NCI-H1417 treated with DMSO at 0.1 percent for 48 hours (cell line): ENCODE results near the gene SGSM1.
"Not testable (repeated sequence)": the region's sequence is repeated elsewhere in the genome, so short reads cannot be mapped to it uniquely, and the experiment has no call there.

Experiments
- DNase-seq: peaks from one replicate; lab custom pipeline; 2025; lab: John Stamatoyannopoulos, UW

The SGSM1 gene

GRCh38 chr22:24894998-24895397 lies 89.0 kb downstream of the SGSM1 start:
- no peak for DNase-seq

GRCh38 chr22:24901448-24901847 lies 95.4 kb downstream of the SGSM1 start:
- DNase-seq, result no peak

GRCh38 chr22:24905909-24906308 lies 99.9 kb downstream of the SGSM1 start:
- DNase-seq, result no peak

GRCh38 chr22:24907101-24907500 lies 101.1 kb downstream of the SGSM1 start:
- not testable (repeated sequence) for DNase-seq

GRCh38 chr22:24920029-24920428 lies 114.0 kb downstream of the SGSM1 start:
- no peak for DNase-seq

GRCh38 chr22:24925586-24926427 lies 119.8 kb downstream of the SGSM1 start:
- no peak for DNase-seq

- DNase-seq, result no peak
These were observed 120.4 kb downstream of the SGSM1 start for GRCh38 chr22:24926428-24926725.

GRCh38 chr22:24926849-24927579 lies 121.0 kb downstream of the SGSM1 start:
- no peak for DNase-seq

GRCh38 chr22:24928322-24928721 lies 122.3 kb downstream of the SGSM1 start:
- DNase-seq, result no peak

GRCh38 chr22:24930678-24931077 lies 124.7 kb downstream of the SGSM1 start:
- no peak for DNase-seq

GRCh38 chr22:24935771-24936483 lies 129.9 kb downstream of the SGSM1 start:
- DNase-seq, result no peak

GRCh38 chr22:24937114-24937513 lies 131.1 kb downstream of the SGSM1 start:
- DNase-seq, result no peak

- DNase-seq, result no peak
These were observed 132.8 kb downstream of the SGSM1 start for GRCh38 chr22:24938741-24939341.

- no peak for DNase-seq
These were observed 136.3 kb downstream of the SGSM1 start for GRCh38 chr22:24942301-24942700.

- DNase-seq, result no peak
These were observed 138.4 kb downstream of the SGSM1 start for GRCh38 chr22:24944217-24944937.

GRCh38 chr22:24945430-24945829 lies 139.4 kb downstream of the SGSM1 start:
- no peak for DNase-seq

- no peak for DNase-seq
These were observed 141.4 kb downstream of the SGSM1 start for GRCh38 chr22:24947383-24947782.

- DNase-seq, result no peak
These were observed 141.9 kb downstream of the SGSM1 start for GRCh38 chr22:24947881-24948280.

GRCh38 chr22:24948356-24949202 lies 142.6 kb downstream of the SGSM1 start:
- DNase-seq, result no peak

GRCh38 chr22:24950272-24950902 lies 144.4 kb downstream of the SGSM1 start:
- DNase-seq, result no peak
